ENCODE measurements around the gene SNRNP48. TPM values are rescaled to one million over a fixed set of nuclear protein-coding genes. Genes with fewer than 3 reads are reported as not detected.

SNRNP48 gene
- total and polyA plus RNA-seq, 2 donors: 9.6 to 9.7 TPM

GRCh38 chr6:7544597-7544996 lies 45.4 kb upstream of the SNRNP48 start:
- H3K4me3 ChIP-seq (ENCODE audit: low read length in 2 of 2): no peak overlapping the region
- H3K36me3 ChIP-seq (ENCODE audit: control insufficient read depth in 2 of 2, insufficient read depth in 2 of 2, low read length in 1 of 2): no peaks in the 10 kb centered on the region
- peaks cover 0 to 3% of the 10 kb centered on the region in 2 donors for H3K9me3 ChIP-seq (ENCODE audit: control insufficient read depth in 2 of 2, insufficient read depth in 1 of 2, low read length in 1 of 2)
- 95% methylated on average over 3 of the region's 3 CpGs for WGBS
- DNase-seq (ENCODE audit: low read depth in 6 of 9, low spot score in 9 of 9): no peak
- peaks cover 4 to 14% of the 10 kb centered on the region in 2 donors for H3K4me1 ChIP-seq (ENCODE audit: control insufficient read depth in 2 of 2, insufficient read depth in 2 of 2, low read length in 2 of 2)
- peaks cover 48 to 90% of the 10 kb centered on the region in 2 donors for H3K27me3 ChIP-seq (ENCODE audit: control insufficient read depth in 2 of 2, insufficient read depth in 1 of 2, low read length in 1 of 2)
- H3K27ac ChIP-seq (ENCODE audit: low read depth in 1 of 2, low read length in 1 of 2): peak overlapping the region in 1 of 2 donors; percentile 52

- 92% methylated on average over 12 of the region's 12 CpGs for WGBS
- no peak for DNase-seq (ENCODE audit: low read depth in 6 of 9, low spot score in 9 of 9)
- Histone ChIP-seq H3K27me3 (ENCODE audit: control insufficient read depth in 2 of 2, insufficient read depth in 1 of 2, low read length in 1 of 2) (peaks cover 41 to 87% of the 10 kb centered on the region in 2 donors), H3K27ac (ENCODE audit: low read depth in 1 of 2, low read length in 1 of 2) (peak overlapping the region in 1 of 2 donors; percentile 8), H3K4me3 (ENCODE audit: low read length in 2 of 2) (no peak overlapping the region), H3K36me3 (ENCODE audit: control insufficient read depth in 2 of 2, insufficient read depth in 2 of 2, low read length in 1 of 2) (no peaks in the 10 kb centered on the region), H3K4me1 (ENCODE audit: control insufficient read depth in 2 of 2, insufficient read depth in 2 of 2, low read length in 2 of 2) (peaks cover 4 to 14% of the 10 kb centered on the region in 2 donors), H3K9me3 (ENCODE audit: control insufficient read depth in 2 of 2, insufficient read depth in 1 of 2, low read length in 1 of 2) (peaks cover 0 to 2% of the 10 kb centered on the region in 2 donors)
Measured at GRCh38 chr6:7545316-7546019, 44.5 kb upstream of the SNRNP48 start.

GRCh38 chr6:7546020-7546369 lies 44.0 kb upstream of the SNRNP48 start:
- Histone ChIP-seq H3K27ac (ENCODE audit: low read depth in 1 of 2, low read length in 1 of 2) (no peak overlapping the region), H3K36me3 (ENCODE audit: control insufficient read depth in 2 of 2, insufficient read depth in 2 of 2, low read length in 1 of 2) (no peaks in the 10 kb centered on the region), H3K4me3 (ENCODE audit: low read length in 2 of 2) (no peak overlapping the region), H3K4me1 (ENCODE audit: control insufficient read depth in 2 of 2, insufficient read depth in 2 of 2, low read length in 2 of 2) (peaks cover 4 to 13% of the 10 kb centered on the region in 2 donors), H3K9me3 (ENCODE audit: control insufficient read depth in 2 of 2, insufficient read depth in 1 of 2, low read length in 1 of 2) (no peaks in the 10 kb centered on the region), H3K27me3 (ENCODE audit: control insufficient read depth in 2 of 2, insufficient read depth in 1 of 2, low read length in 1 of 2) (peaks cover 36 to 82% of the 10 kb centered on the region in 2 donors)
- 93% methylated on average over 6 of the region's 6 CpGs for WGBS
- DNase-seq (ENCODE audit: low read depth in 6 of 9, low spot score in 9 of 9): no peak

- peaks cover 4 to 11% of the 10 kb centered on the region in 2 donors for H3K4me1 ChIP-seq (ENCODE audit: control insufficient read depth in 2 of 2, insufficient read depth in 2 of 2, low read length in 2 of 2)
- no peak overlapping the region for H3K4me3 ChIP-seq (ENCODE audit: low read length in 2 of 2)
- no peaks in the 10 kb centered on the region for H3K9me3 ChIP-seq (ENCODE audit: control insufficient read depth in 2 of 2, insufficient read depth in 1 of 2, low read length in 1 of 2)
- DNase-seq (ENCODE audit: low read depth in 6 of 9, low spot score in 9 of 9): no peak
- no peak overlapping the region for H3K27ac ChIP-seq (ENCODE audit: low read depth in 1 of 2, low read length in 1 of 2)
- WGBS: 95% methylated on average over 2 of the region's 2 CpGs
- H3K27me3 ChIP-seq (ENCODE audit: control insufficient read depth in 2 of 2, insufficient read depth in 1 of 2, low read length in 1 of 2): peaks cover 32 to 78% of the 10 kb centered on the region in 2 donors
- no peaks in the 10 kb centered on the region for H3K36me3 ChIP-seq (ENCODE audit: control insufficient read depth in 2 of 2, insufficient read depth in 2 of 2, low read length in 1 of 2)
Measured at GRCh38 chr6:7546383-7546782, 43.6 kb upstream of the SNRNP48 start.

- Histone ChIP-seq H3K4me1 (ENCODE audit: control insufficient read depth in 2 of 2, insufficient read depth in 2 of 2, low read length in 2 of 2) (peaks cover 4 to 10% of the 10 kb centered on the region in 2 donors), H3K4me3 (ENCODE audit: low read length in 2 of 2) (no peak overlapping the region), H3K27me3 (ENCODE audit: control insufficient read depth in 2 of 2, insufficient read depth in 1 of 2, low read length in 1 of 2) (peaks cover 27 to 75% of the 10 kb centered on the region in 2 donors), H3K36me3 (ENCODE audit: control insufficient read depth in 2 of 2, insufficient read depth in 2 of 2, low read length in 1 of 2) (no peaks in the 10 kb centered on the region), H3K27ac (ENCODE audit: low read depth in 1 of 2, low read length in 1 of 2) (peak overlapping the region in 1 of 2 donors; percentile 60), H3K9me3 (ENCODE audit: control insufficient read depth in 2 of 2, insufficient read depth in 1 of 2, low read length in 1 of 2) (no peaks in the 10 kb centered on the region)
- WGBS: 84% methylated on average over 4 of the region's 4 CpGs
- no peak for DNase-seq (ENCODE audit: low read depth in 6 of 9, low spot score in 9 of 9)
Measured at GRCh38 chr6:7546896-7547295, 43.1 kb upstream of the SNRNP48 start.

- Histone ChIP-seq H3K9me3 (ENCODE audit: control insufficient read depth in 2 of 2, insufficient read depth in 1 of 2, low read length in 1 of 2) (no peaks in the 10 kb centered on the region), H3K4me3 (ENCODE audit: low read length in 2 of 2) (no peak overlapping the region), H3K36me3 (ENCODE audit: control insufficient read depth in 2 of 2, insufficient read depth in 2 of 2, low read length in 1 of 2) (no peaks in the 10 kb centered on the region), H3K4me1 (ENCODE audit: control insufficient read depth in 2 of 2, insufficient read depth in 2 of 2, low read length in 2 of 2) (peaks cover 1 to 6% of the 10 kb centered on the region in 2 donors), H3K27me3 (ENCODE audit: control insufficient read depth in 2 of 2, insufficient read depth in 1 of 2, low read length in 1 of 2) (peaks cover 23 to 70% of the 10 kb centered on the region in 2 donors), H3K27ac (ENCODE audit: low read depth in 1 of 2, low read length in 1 of 2) (peak overlapping the region in 1 of 2 donors; percentile 60)
- no peak for DNase-seq (ENCODE audit: low read depth in 6 of 9, low spot score in 9 of 9)
- 98% methylated on average over 4 of the region's 4 CpGs for WGBS
Measured at GRCh38 chr6:7547315-7547714, 42.7 kb upstream of the SNRNP48 start.

GRCh38 chr6:7550433-7550801 lies 39.6 kb upstream of the SNRNP48 start:
- Histone ChIP-seq H3K9me3 (ENCODE audit: control insufficient read depth in 2 of 2, insufficient read depth in 1 of 2, low read length in 1 of 2) (no peaks in the 10 kb centered on the region), H3K4me3 (ENCODE audit: low read length in 2 of 2) (no peak overlapping the region), H3K27me3 (ENCODE audit: control insufficient read depth in 2 of 2, insufficient read depth in 1 of 2, low read length in 1 of 2) (peaks cover 1 to 49% of the 10 kb centered on the region in 2 donors), H3K27ac (ENCODE audit: low read depth in 1 of 2, low read length in 1 of 2) (no peak overlapping the region), H3K4me1 (ENCODE audit: control insufficient read depth in 2 of 2, insufficient read depth in 2 of 2, low read length in 2 of 2) (no peaks in the 10 kb centered on the region), H3K36me3 (ENCODE audit: control insufficient read depth in 2 of 2, insufficient read depth in 2 of 2, low read length in 1 of 2) (no peaks in the 10 kb centered on the region)
- DNase-seq (ENCODE audit: low read depth in 6 of 9, low spot score in 9 of 9): no peak
- 92% methylated on average over 2 of the region's 2 CpGs for WGBS

GRCh38 chr6:7554533-7555275 lies 35.3 kb upstream of the SNRNP48 start:
- H3K4me1 ChIP-seq (ENCODE audit: control insufficient read depth in 2 of 2, insufficient read depth in 2 of 2, low read length in 2 of 2): no peaks in the 10 kb centered on the region
- WGBS: 90% methylated on average over 6 of the region's 6 CpGs
- no peaks in the 10 kb centered on the region for H3K36me3 ChIP-seq (ENCODE audit: control insufficient read depth in 2 of 2, insufficient read depth in 2 of 2, low read length in 1 of 2)
- DNase-seq (ENCODE audit: low read depth in 6 of 9, low spot score in 9 of 9): no peak
- H3K4me3 ChIP-seq (ENCODE audit: low read length in 2 of 2): no peak overlapping the region
- H3K27ac ChIP-seq (ENCODE audit: low read depth in 1 of 2, low read length in 1 of 2): no peak overlapping the region
- no peaks in the 10 kb centered on the region for H3K9me3 ChIP-seq (ENCODE audit: control insufficient read depth in 2 of 2, insufficient read depth in 1 of 2, low read length in 1 of 2)
- H3K27me3 ChIP-seq (ENCODE audit: control insufficient read depth in 2 of 2, insufficient read depth in 1 of 2, low read length in 1 of 2): peaks cover 0 to 34% of the 10 kb centered on the region in 2 donors

GRCh38 chr6:7555671-7556070 lies 34.3 kb upstream of the SNRNP48 start:
- Histone ChIP-seq H3K4me1 (ENCODE audit: control insufficient read depth in 2 of 2, insufficient read depth in 2 of 2, low read length in 2 of 2) (no peaks in the 10 kb centered on the region), H3K9me3 (ENCODE audit: control insufficient read depth in 2 of 2, insufficient read depth in 1 of 2, low read length in 1 of 2) (no peaks in the 10 kb centered on the region), H3K27ac (ENCODE audit: low read depth in 1 of 2, low read length in 1 of 2) (no peak overlapping the region), H3K36me3 (ENCODE audit: control insufficient read depth in 2 of 2, insufficient read depth in 2 of 2, low read length in 1 of 2) (no peaks in the 10 kb centered on the region), H3K4me3 (ENCODE audit: low read length in 2 of 2) (no peak overlapping the region), H3K27me3 (ENCODE audit: control insufficient read depth in 2 of 2, insufficient read depth in 1 of 2, low read length in 1 of 2) (peaks cover 0 to 30% of the 10 kb centered on the region in 2 donors)
- 97% methylated on average over 11 of the region's 11 CpGs for WGBS
- DNase-seq (ENCODE audit: low read depth in 6 of 9, low spot score in 9 of 9): no peak

Data from thymus (tissue), 11 donors.